Right atrium auricular region (tissue), 2 donors: ENCODE results near the gene SNX33. TPM values are rescaled to one million over a fixed set of nuclear protein-coding genes. Genes with fewer than 3 reads are reported as not detected.

Experiments
- DNase-seq: peaks from one replicate; pipeline ENCODE4 v3.0.0-alpha.2; 2019; ENCODE audit warnings: low spot score
- H3K27ac ChIP-seq, 2 donors: fragments of 200-600 bp; sonication (generic); 1 replicate in 1 of 2; 2 replicates in 1 of 2; pipeline ENCODE4 v1.5.1; 2016 to 2019
- H3K27me3 ChIP-seq, 2 donors: fragments of 200-600 bp; sonication (generic); one replicate each; pipeline versions ENCODE4 v1.5.1 to v1.6.0; 2017 to 2019
- H3K36me3 ChIP-seq: fragments of 200-600 bp; sonication (generic); one replicate; pipeline ENCODE4 v1.5.1; 2016
- H3K4me1 ChIP-seq, 2 donors: fragments of 200-600 bp; sonication (generic); one replicate each; pipeline versions ENCODE4 v1.5.1 to v1.6.0; 2017 to 2019
- H3K4me3 ChIP-seq, 2 donors: fragments of 200-600 bp; sonication (generic); 1 replicate in 1 of 2; 2 replicates in 1 of 2; pipeline ENCODE4 v1.5.1; 2017 to 2019; ENCODE audit warnings: mild to moderate bottlenecking in 1 of 2, moderate library complexity in 1 of 2
- H3K9me3 ChIP-seq, 2 donors: fragments of 200-600 bp; sonication (generic); one replicate each; pipeline ENCODE4 v1.5.1; 2019
- total RNA-seq, 2 donors: library from RNA; depleted of rRNA; stranded (reverse); fragments of >200 nt; gene quantifications; one replicate each; pipeline ENCODE4 v1.1.0, GENCODE V29; 2016
- TF ChIP-seq, protein P1 (sequence below), 2 donors: fragments of 200-600 bp; sonication (generic); IDR thresholded peaks; one replicate each; pipeline ENCODE4 v1.5.1; 2019; ENCODE audit warnings: antibody characterized with exemption in 2 of 2

SNX33 gene
- total RNA-seq, 2 donors from 2014 or later = 10.3 to 20.5 TPM

DNA sequence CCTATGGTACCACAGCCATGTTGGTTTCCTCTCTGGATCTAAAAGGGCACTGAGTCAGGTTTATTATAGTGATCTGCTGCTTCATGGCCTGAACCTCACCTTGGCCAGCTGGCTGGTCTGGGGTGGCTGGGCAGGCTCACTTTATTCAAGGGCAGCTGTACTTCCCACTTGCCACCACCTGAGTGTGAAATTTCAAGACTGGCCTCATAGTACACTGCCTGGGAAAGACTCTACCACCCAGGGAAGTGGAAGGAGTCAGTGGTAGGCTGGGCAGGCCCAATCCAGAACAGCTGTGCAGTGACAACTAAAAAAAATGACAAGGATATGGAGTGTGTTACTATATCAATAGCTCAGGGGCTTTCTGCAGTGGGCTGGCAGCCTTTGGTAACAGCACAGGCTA lies 30.9 kb upstream of the SNX33 start:
- Histone ChIP-seq H3K36me3 (peaks cover 68% of the 10 kb centered on the region), H3K27ac (no peak overlapping the region), H3K9me3 (no peaks in the 10 kb centered on the region), H3K4me3 (no peak overlapping the region), H3K4me1 (peaks cover 0 to 7% of the 10 kb centered on the region in 2 donors), H3K27me3 (no peaks in the 10 kb centered on the region)
- TF ChIP-seq, protein P1, sequence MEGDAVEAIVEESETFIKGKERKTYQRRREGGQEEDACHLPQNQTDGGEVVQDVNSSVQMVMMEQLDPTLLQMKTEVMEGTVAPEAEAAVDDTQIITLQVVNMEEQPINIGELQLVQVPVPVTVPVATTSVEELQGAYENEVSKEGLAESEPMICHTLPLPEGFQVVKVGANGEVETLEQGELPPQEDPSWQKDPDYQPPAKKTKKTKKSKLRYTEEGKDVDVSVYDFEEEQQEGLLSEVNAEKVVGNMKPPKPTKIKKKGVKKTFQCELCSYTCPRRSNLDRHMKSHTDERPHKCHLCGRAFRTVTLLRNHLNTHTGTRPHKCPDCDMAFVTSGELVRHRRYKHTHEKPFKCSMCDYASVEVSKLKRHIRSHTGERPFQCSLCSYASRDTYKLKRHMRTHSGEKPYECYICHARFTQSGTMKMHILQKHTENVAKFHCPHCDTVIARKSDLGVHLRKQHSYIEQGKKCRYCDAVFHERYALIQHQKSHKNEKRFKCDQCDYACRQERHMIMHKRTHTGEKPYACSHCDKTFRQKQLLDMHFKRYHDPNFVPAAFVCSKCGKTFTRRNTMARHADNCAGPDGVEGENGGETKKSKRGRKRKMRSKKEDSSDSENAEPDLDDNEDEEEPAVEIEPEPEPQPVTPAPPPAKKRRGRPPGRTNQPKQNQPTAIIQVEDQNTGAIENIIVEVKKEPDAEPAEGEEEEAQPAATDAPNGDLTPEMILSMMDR (IDR thresholded peaks at IDR 0.05) = no peak
- no peak for DNase-seq

DNA sequence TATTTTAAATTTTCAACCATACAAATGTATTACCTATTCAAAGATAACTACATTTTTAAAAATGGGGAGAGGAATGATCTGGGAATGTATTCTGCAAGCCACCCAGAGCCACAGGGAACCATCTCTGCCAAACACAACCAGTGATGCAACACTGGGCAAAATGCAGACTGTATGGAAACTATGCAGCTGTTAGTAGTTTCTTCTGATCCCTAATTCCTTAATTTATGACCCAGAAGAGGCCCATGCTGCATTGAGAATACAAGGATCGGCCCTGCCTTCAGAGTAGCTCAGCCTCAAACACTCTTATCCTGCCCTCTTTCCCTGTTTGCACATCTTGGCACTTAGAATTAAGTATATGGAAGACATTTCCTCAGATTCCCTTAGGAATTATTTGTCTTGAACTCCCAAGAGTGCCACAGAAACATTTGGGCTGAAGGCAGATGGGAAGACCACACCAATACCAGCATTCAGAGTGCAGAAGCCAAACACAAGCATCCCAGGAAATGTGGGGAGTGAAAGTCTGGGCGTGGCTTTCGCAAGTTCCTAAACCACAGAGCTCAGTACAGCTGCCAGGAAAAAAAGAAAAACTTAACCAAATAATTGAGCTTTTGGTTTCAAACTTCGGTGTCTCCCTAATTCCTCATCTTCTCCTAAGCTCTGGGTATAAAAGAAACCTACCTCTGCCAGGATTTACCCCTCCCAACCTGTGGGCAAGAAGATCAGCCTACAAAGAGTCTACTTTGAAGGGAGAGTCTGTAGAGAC lies 27.5 kb upstream of the SNX33 start:
- no peaks in the 10 kb centered on the region for H3K9me3 ChIP-seq
- TF ChIP-seq, protein P1 (IDR thresholded peaks at IDR 0.05) = no peak
- no peak for DNase-seq
- H3K36me3 ChIP-seq = peaks cover 40% of the 10 kb centered on the region
- H3K4me3 ChIP-seq = no peak overlapping the region
- no peaks in the 10 kb centered on the region for H3K27me3 ChIP-seq
- peak overlapping the region; percentile 65 to 66 for H3K27ac ChIP-seq
- H3K4me1 ChIP-seq = peaks cover 0 to 7% of the 10 kb centered on the region in 2 donors

DNA sequence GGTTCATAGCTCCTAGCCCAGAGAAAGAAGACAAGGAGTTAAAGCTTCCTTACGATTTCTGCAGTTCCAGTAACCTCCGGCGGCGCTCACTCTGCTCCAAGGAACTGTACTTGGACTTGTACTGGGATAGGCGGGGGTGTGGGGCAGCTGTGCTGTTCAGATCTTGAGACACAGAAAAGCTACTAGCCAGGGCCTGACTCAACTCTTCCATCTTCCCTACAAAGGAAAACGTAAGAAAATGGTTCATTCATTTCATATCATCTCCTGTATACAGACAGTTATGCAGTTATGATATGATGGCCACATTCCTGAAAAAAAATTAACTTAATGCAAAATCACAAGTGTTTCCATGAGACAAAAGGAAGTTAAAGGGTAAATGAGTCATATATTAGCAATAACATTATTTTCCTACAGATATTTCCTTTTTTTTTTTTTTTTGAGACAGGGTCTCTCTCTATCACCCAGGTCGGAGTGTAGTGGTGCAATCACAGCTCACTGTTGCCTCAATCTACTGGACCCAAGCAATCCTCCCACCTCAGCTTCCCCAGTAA lies 26.8 kb upstream of the SNX33 start:
- TF ChIP-seq, protein P1 (IDR thresholded peaks at IDR 0.05) = no peak
- H3K4me1 ChIP-seq = peaks cover 0 to 8% of the 10 kb centered on the region in 2 donors
- H3K27me3 ChIP-seq = no peaks in the 10 kb centered on the region
- H3K4me3 ChIP-seq = no peak overlapping the region
- peak overlapping the region; percentile 65 to 66 for H3K27ac ChIP-seq
- peak; percentile 93 for DNase-seq
- H3K36me3 ChIP-seq = peaks cover 35% of the 10 kb centered on the region
- no peaks in the 10 kb centered on the region for H3K9me3 ChIP-seq

DNA sequence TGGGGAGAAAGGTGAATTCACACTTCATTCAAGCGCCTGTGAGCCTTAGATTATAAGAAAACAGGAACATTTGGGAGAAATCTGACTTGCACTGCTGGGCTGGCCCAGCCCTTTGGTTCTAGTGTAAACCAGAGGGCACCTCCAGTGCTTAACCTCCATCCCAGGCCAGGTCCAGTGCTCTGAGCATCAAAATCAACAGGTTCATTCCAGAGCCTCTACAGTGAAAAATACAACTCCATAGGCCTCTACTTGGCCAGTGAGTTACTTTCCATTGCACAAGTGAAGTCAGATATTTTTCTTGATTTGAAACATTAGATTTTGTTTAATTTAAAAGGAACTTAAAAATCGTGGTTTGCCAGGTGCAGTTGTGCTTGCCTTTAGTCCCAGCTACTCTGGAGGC lies 25.2 kb upstream of the SNX33 start:
- no peak for DNase-seq
- H3K4me1 ChIP-seq = peaks cover 0 to 14% of the 10 kb centered on the region in 2 donors
- H3K9me3 ChIP-seq = no peaks in the 10 kb centered on the region
- H3K36me3 ChIP-seq = peaks cover 20% of the 10 kb centered on the region
- TF ChIP-seq, protein P1 (IDR thresholded peaks at IDR 0.05) = no peak
- H3K27ac ChIP-seq = no peak overlapping the region
- no peaks in the 10 kb centered on the region for H3K27me3 ChIP-seq
- no peak overlapping the region for H3K4me3 ChIP-seq

DNA sequence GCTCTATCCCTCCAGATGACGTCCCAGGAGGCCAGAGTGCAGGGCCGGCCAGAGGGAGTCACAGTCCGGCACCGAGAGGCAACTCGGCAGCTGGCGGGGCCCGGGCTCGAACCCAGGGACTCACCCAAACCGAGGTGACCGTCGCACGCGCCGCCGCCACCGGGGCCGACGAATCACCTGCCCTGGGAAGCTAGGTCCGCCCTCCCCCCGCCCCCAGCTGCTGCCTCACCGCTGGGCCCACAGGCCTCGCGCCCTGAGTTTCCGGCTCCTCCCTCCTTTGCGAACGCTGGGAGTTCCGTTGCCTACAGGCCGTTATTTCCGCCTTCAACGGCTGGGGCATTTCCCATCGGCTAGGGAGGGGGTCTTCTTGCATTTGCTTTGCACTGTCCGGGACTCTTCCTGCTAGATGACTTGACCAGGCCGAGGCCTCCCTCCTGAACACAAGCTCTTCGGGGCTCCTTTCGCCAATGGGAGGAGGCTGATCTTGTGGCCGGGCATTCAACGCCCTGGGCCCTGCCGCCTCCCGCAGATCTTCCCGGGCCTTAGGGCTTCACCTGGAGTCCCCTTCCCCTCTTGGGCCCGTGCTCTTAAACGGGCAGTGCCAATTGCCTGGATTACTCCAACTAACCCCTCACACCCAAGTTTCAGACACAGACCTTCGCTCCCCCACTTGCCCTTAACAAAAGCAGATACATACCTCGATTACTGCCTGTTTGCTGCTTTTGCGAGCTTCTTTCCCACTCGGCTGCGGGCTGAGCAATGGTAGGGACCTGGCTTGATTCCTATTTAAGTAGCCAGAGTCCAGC lies 22.0 kb upstream of the SNX33 start, which contains the start of gene SNUPN:
TSS of gene SNUPN (minus strand) at position 184 of the 806 bp plus-strand sequence. CDS start 4,674 bp downstream, outside the sequence.
- H3K36me3 ChIP-seq = no peaks in the 10 kb centered on the region
- H3K27ac ChIP-seq = peak within 1 kb of the TSS; percentile 96
- TF ChIP-seq, protein P1 (IDR thresholded peaks at IDR 0.05) = no peak
- no peaks in the 10 kb centered on the region for H3K9me3 ChIP-seq
- H3K4me1 ChIP-seq = peaks cover 0 to 7% of the 10 kb centered on the region in 2 donors
- peak; percentile 94 for DNase-seq
- H3K27me3 ChIP-seq = no peaks in the 10 kb centered on the region
- peak within 1 kb of the TSS; percentile 83 for H3K4me3 ChIP-seq
